ENCODE data around the gene ARHGAP6. TPM values are rescaled to one million over a fixed set of nuclear protein-coding genes. Genes with fewer than 3 reads are reported as not detected.
"Not testable (repeated sequence)": the region's sequence is repeated elsewhere in the genome, so short reads cannot be mapped to it uniquely, and the experiment has no call there.

Gene ARHGAP6
- total RNA-seq, 2 donors from 2014 or later: 0.07 to 0.14 TPM

DNA sequence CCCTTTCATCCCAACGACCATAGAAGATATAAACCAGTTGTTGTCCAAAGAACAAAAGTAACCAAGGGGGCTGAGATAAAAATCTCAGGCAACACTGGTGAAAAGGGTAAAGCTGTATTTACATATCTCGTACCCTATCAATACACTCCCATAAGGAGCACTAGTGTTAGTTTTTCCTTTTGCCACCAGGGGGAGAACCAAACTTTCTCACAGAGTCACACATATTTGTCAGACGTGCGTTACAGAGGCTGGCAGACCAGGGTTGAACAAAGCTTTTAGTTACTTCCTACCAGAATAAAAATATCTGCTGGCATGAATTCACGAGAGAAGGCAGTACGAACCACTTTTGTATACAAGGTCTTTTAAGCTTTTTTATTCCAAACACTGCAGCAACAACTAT, 284.3 kb downstream of the ARHGAP6 start:
- H3K36me3 Mint-ChIP-seq: no peaks in the 10 kb centered on the region
- no peak for ATAC-seq
- peaks cover 0 to 4% of the 10 kb centered on the region in 2 donors for H3K27me3 Mint-ChIP-seq
- no peaks in the 10 kb centered on the region for H3K9me3 Mint-ChIP-seq
- no peak for DNase-seq (ENCODE audit: low spot score)
- no peaks in the 10 kb centered on the region for H3K4me1 Mint-ChIP-seq (ENCODE audit: low read depth in 2 of 2)
- H3K27ac Mint-ChIP-seq: no peak overlapping the region
- no peak overlapping the region for H3K4me3 Mint-ChIP-seq

DNA sequence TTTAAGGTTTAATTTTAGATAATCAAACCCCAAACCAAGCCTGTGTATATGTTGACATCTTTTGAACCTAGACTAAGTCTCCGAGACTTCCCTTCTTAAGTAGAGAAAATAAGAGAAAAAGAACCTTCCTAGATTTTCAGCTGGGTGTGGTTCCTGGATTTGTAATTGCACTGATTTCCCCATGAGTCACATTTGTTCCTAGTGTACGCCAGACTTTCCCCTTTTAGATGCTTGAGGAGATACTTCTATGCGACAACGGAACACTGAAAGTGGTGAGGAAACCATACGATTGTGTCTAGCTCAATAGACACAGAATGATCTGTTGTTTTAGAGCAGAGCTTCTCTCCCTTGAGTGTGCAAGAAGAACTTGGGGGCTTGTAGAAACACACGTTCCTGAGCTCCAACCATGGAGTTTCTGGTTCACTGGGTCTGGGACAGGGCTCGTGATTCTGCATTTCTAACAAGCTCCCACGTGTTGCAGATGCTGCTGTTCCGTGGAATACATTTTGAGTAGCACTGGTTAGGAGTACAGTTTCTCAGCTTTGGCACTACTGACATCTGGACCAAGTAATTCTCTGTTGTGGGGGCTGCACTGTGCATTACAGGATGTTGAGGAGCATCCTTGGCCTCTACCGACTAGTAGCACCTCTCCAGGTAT, 285.4 kb downstream of the ARHGAP6 start:
- Mint-ChIP-seq H3K4me3 (no peak overlapping the region), H3K27me3 (peaks cover 0 to 5% of the 10 kb centered on the region in 2 donors), H3K9me3 (no peaks in the 10 kb centered on the region), H3K36me3 (no peaks in the 10 kb centered on the region), H3K27ac (no peak overlapping the region), H3K4me1 (ENCODE audit: low read depth in 2 of 2) (no peaks in the 10 kb centered on the region)
- ATAC-seq (no peak), DNase-seq (ENCODE audit: low spot score) (no peak)

DNA sequence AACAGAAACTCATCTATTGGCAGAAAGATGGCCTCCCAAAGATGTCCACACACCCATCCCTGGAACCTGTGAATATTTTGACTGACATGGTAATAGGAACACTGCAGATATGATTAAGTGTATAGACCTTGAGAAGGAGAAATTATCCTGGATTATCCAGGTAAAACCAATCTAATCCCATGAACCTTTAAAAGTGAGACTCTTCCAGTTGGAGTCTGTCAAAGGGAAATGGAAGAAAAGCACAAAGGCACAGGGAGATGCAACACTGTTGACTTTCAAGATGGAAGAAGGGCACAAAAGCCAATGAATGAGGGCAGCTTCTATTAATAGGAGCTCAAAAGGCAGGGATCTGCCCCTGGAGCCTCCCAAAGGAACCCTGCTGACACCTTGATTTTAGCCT, 289.6 kb downstream of the ARHGAP6 start:
- DNase-seq (ENCODE audit: low spot score): no peak
- peaks cover 0 to 8% of the 10 kb centered on the region in 2 donors for H3K27me3 Mint-ChIP-seq
- no peak overlapping the region for H3K4me3 Mint-ChIP-seq
- ATAC-seq: no peak
- H3K4me1 Mint-ChIP-seq (ENCODE audit: low read depth in 2 of 2): no peaks in the 10 kb centered on the region
- no peaks in the 10 kb centered on the region for H3K9me3 Mint-ChIP-seq
- H3K27ac Mint-ChIP-seq: no peak overlapping the region
- H3K36me3 Mint-ChIP-seq: no peaks in the 10 kb centered on the region

DNA sequence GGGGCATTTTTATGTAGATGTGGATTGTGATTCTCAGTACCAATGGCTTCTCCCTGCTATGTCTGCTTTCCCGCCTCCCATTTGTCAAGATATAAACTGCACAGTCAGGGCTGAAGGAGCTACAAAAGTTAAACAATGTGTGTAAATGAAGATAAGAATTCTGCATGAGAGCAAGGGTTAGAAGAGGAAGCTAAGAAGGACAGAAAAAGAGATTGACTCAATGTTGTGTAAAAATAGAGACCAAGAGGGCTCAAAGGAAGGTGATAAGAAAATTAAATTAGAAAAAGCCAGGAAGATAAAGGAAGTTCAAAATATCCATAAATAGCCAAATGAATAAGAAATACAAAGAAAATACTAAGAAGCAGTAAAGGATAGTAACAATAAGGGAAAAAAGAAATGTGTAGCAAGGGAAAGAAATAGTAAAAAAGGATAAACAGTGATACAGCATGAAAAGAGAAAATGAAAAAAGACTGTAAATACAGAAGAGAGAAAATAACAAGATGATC, 290.1 kb downstream of the ARHGAP6 start:
- ATAC-seq (no peak), DNase-seq (ENCODE audit: low spot score) (no peak)
- no peak overlapping the region for H3K4me3 Mint-ChIP-seq
- no peaks in the 10 kb centered on the region for H3K9me3 Mint-ChIP-seq
- H3K36me3 Mint-ChIP-seq: no peaks in the 10 kb centered on the region
- no peak overlapping the region for H3K27ac Mint-ChIP-seq
- peaks cover 0 to 8% of the 10 kb centered on the region in 2 donors for H3K27me3 Mint-ChIP-seq
- H3K4me1 Mint-ChIP-seq (ENCODE audit: low read depth in 2 of 2): no peaks in the 10 kb centered on the region

DNA sequence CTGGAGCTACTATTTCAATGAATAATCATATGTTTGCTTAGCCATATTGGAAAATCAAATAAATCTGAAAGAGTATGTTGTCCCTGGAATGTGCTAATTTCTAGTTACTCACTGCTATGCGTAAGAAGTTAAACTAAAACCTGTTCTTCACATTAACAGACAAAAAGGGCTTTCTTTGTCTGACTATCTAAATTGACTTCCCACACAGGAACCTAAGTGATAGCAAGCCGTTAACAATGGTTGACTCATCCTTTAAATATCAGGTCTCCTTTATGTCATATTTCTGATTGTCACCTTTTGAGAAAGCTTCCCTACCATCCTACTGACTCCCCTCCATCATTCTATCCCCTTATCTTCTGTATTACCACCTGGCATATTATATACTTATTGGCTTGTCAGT, 291.1 kb downstream of the ARHGAP6 start:
- Mint-ChIP-seq H3K36me3 (no peaks in the 10 kb centered on the region), H3K4me3 (no peak overlapping the region), H3K27me3 (peaks cover 0 to 8% of the 10 kb centered on the region in 2 donors), H3K9me3 (no peaks in the 10 kb centered on the region), H3K4me1 (ENCODE audit: low read depth in 2 of 2) (no peaks in the 10 kb centered on the region), H3K27ac (no peak overlapping the region)
- ATAC-seq (no peak), DNase-seq (ENCODE audit: low spot score) (no peak)

DNA sequence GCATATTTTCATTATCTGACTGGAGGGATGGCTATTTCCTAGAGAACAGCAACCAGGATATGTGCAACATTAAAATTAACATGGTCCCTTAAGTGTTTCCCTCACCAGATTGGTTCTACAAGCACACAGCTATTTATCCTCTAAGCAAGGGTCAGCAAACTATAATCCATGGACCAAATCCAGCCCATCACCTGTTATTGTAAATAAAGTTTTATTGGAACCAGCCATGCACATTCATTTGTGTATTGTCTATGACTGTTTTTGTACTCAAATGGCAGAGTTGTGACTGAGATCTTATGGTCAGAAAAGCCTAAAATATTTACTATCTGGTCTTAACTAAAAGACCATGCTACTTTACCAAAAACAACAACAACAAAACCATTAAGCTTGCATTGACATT, 294.6 kb downstream of the ARHGAP6 start:
- Mint-ChIP-seq H3K27me3 (peaks cover 0 to 5% of the 10 kb centered on the region in 2 donors), H3K9me3 (peaks cover 6% of the 10 kb centered on the region), H3K4me3 (no peak overlapping the region), H3K4me1 (ENCODE audit: low read depth in 2 of 2) (no peaks in the 10 kb centered on the region), H3K27ac (no peak overlapping the region), H3K36me3 (no peaks in the 10 kb centered on the region)
- ATAC-seq (no peak), DNase-seq (ENCODE audit: low spot score) (no peak)

DNA sequence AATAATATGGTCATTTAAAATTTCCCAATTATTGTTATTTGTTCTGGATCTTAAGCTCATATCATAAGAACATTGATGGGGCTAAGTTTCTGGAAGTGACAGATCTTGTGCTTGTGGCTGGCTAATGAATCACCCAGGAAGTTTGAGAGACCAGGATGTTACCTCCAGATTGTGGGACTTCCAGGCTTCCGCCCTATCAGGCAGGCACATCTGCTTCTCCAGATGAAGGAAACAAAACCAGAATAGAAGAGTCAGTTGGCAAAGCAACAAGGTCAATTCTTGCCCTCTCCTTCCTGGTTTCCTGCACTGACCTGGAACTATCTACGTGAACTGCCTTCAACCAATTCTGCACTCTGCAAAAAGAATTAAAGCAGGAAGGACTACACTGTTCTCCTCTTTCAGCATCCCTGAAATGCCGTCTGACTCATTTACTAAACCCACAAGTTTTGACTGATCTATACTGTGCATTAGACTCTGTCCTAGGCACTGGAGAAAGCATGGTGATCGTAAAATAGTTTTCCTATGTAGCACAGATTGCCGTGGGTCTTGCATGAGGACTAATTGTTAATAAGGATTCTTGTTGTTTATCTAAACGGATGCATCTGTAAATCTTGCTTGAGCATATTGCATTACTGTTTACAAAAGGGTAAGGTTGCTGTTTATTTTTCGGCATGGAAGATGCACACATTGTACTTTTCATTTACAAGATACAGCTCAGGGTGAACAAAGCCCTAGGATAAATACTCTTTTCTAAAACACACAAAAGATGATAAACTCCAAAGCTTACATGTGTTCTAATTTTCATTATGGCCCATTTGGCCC, 297.9 kb downstream of the ARHGAP6 start:
- no peaks in the 10 kb centered on the region for H3K27me3 Mint-ChIP-seq
- H3K4me1 Mint-ChIP-seq (ENCODE audit: low read depth in 2 of 2): no peaks in the 10 kb centered on the region
- ATAC-seq: no peak
- H3K27ac Mint-ChIP-seq: no peak overlapping the region
- no peak overlapping the region for H3K4me3 Mint-ChIP-seq
- DNase-seq (ENCODE audit: low spot score): no peak
- no peaks in the 10 kb centered on the region for H3K36me3 Mint-ChIP-seq
- H3K9me3 Mint-ChIP-seq: peaks cover 6% of the 10 kb centered on the region

DNA sequence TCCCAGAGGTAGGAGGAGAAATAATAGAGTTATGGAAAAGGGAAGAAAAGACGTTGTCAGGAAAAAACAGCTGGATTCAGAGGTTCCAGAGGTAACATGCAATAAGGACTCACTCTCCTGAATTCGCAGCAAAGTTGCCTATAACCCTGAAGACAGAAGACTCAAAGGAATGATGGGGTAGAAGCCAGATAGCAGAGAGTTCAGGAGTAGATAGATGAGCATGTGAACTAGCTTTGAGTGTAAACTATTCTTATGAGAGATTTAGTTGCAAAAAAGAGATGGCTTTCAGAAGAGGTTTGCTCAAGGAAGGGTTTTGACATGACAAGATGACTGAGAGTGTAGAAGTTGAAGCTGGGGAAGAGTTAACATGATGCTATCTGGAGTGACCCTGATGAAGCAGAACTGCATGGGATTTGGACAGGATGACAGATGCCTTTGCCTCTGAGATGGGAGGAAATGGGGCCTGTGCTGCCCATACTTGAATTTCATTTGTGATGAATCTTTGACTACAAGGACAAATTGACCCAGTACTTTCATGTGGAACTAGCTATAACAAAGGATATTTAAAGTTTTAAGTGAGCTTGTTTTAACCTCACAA, 298.6 kb downstream of the ARHGAP6 start:
- no peak overlapping the region for H3K27ac Mint-ChIP-seq
- H3K27me3 Mint-ChIP-seq: no peaks in the 10 kb centered on the region
- DNase-seq (ENCODE audit: low spot score) (no peak), ATAC-seq (no peak)
- peaks cover 6% of the 10 kb centered on the region for H3K9me3 Mint-ChIP-seq
- no peaks in the 10 kb centered on the region for H3K36me3 Mint-ChIP-seq
- no peaks in the 10 kb centered on the region for H3K4me1 Mint-ChIP-seq (ENCODE audit: low read depth in 2 of 2)
- H3K4me3 Mint-ChIP-seq: no peak overlapping the region

DNA sequence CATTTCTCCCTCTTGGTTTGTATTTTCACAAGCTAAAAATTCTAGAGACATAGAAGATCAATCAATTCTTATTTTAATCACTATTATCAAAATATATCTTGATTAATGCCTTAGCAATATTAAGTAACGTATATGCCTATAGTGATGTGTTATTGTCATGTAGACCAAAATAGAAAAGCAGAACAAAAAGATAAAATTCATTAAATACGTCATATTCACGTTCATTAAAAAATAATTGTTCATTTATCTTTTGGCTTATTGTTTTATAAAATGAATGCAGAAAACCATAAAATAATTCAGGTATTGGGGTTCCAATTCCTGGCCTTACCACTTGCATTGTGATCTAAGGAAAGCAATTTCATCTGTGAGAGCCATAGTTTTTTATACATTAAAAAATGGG, 300.3 kb downstream of the ARHGAP6 start:
- Mint-ChIP-seq H3K4me3 (no peak overlapping the region), H3K27ac (no peak overlapping the region), H3K36me3 (no peaks in the 10 kb centered on the region), H3K9me3 (peaks cover 6% of the 10 kb centered on the region), H3K4me1 (ENCODE audit: low read depth in 2 of 2) (no peaks in the 10 kb centered on the region), H3K27me3 (no peaks in the 10 kb centered on the region)
- DNase-seq (ENCODE audit: low spot score) (no peak), ATAC-seq (no peak)

DNA sequence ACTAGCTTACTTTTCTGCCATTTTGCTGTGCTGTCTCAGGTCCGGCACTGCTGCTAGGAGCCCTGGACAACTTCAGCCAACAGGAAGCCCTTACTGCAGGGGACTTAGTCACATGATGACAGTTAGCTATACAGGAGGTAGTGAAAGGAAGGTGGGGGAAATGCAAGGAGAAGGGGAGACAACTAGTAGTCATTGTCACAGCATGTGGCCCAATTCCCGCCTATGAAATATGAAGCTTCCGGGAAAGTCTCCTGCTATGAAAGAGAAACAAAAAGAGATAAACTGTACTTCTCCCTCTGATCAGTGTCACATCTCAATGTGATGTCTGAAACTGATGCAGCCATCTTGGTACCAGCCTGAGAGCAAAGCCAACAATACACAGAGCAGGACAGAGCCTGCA, 300.9 kb downstream of the ARHGAP6 start:
- H3K27me3 Mint-ChIP-seq: no peaks in the 10 kb centered on the region
- H3K4me3 Mint-ChIP-seq: no peak overlapping the region
- H3K9me3 Mint-ChIP-seq: peaks cover 6% of the 10 kb centered on the region
- H3K4me1 Mint-ChIP-seq (ENCODE audit: low read depth in 2 of 2): no peaks in the 10 kb centered on the region
- no peaks in the 10 kb centered on the region for H3K36me3 Mint-ChIP-seq
- H3K27ac Mint-ChIP-seq: no peak overlapping the region
- DNase-seq (ENCODE audit: low spot score) (no peak), ATAC-seq (no peak)

DNA sequence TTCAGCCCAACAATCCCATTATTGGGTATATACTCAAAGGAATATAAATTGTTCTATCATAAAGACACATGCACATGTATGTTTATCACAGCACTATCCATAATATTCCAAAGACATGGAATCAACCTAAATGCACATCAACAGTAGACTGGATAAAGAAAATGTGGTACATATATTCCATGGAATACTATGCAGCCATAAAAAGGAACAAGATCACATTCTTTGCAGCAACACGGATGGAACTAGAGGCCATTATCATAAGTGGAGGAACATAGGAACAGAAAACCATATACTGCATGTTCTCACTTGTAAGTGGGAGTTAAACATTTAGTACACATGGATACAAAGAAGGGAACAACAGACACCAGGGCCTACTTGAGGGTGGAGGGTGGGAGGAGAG, 301.9 kb downstream of the ARHGAP6 start:
- not testable (repeated sequence) for H3K4me1 Mint-ChIP-seq (ENCODE audit: low read depth in 2 of 2); H3K9me3 Mint-ChIP-seq; H3K4me3 Mint-ChIP-seq

DNA sequence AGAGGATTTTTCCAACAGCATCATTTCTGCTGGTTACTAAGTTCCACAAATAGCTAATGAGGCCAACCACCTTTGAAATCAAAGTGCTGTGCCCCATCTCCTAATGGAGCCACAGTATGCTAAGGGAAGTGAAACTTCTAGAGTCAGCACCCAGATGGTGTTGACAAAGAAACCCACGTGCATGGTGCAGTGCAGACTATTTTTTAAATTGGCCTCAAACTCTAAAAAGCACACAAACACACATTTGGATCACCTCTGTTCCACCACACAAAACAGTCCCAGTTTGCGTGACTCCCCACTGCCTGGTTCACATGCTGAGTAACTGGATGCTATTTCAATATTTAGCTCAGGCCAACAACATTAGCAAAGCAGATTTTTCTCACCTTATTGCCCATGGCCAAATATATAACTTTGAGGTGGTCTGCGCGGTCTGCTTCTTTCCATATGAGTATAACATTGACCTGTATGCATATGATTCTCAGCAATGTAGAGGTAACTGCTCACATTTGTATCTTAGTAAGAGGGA, 302.6 kb downstream of the ARHGAP6 start:
- Mint-ChIP-seq H3K36me3 (no peaks in the 10 kb centered on the region), H3K4me1 (ENCODE audit: low read depth in 2 of 2) (no peaks in the 10 kb centered on the region), H3K9me3 (peaks cover 6% of the 10 kb centered on the region), H3K4me3 (no peak overlapping the region), H3K27me3 (no peaks in the 10 kb centered on the region), H3K27ac (no peak overlapping the region)
- ATAC-seq (no peak), DNase-seq (ENCODE audit: low spot score) (no peak)

More for the DNA sequence above, 301.9 kb downstream of the ARHGAP6 start:
- H3K27me3 Mint-ChIP-seq; H3K27ac Mint-ChIP-seq; H3K36me3 Mint-ChIP-seq; ATAC-seq; DNase-seq (ENCODE audit: low spot score): not testable (repeated sequence)

DNA sequence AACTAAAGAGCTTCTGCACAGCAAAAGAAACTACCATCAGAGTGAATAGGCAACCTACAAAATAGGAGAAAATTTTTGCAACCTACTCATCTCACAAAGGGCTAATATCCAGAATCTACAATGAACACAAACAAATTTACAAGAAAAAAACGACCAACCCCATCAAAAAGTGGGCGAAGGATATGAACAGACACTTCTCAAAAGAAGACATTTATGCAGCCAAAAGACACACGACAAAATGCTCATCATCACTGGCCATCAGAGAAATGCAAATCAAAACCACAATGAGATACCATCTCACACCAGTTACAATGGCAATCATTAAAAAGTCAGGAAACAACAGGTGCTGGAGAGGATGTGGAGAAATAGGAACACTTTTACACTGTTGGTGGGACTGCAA, 304.1 kb downstream of the ARHGAP6 start:
- H3K27ac Mint-ChIP-seq; H3K9me3 Mint-ChIP-seq; H3K36me3 Mint-ChIP-seq; H3K4me3 Mint-ChIP-seq; H3K4me1 Mint-ChIP-seq (ENCODE audit: low read depth in 2 of 2); DNase-seq (ENCODE audit: low spot score); H3K27me3 Mint-ChIP-seq; ATAC-seq: not testable (repeated sequence)

DNA sequence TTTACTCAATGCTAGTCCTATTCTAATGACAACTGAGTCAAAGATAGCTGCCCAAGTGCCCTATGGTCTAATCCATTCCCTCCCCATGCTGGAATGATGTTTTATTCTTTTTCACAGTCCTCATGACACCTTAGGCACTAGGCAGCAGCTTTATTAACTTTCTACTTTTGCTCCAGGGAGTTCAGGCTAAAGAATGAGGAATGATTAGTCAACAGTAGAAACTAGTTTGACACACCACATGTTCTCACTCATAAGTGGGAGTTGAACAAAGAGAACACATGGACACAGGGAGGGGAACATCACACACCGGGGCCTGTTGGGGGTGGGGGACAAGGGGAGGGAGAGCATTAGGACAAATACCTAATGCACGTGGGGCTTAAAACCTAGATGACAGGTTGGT, 309.8 kb downstream of the ARHGAP6 start:
- H3K36me3 Mint-ChIP-seq; H3K9me3 Mint-ChIP-seq; H3K27ac Mint-ChIP-seq; H3K4me1 Mint-ChIP-seq (ENCODE audit: low read depth in 2 of 2); ATAC-seq; DNase-seq (ENCODE audit: low spot score); H3K4me3 Mint-ChIP-seq; H3K27me3 Mint-ChIP-seq: not testable (repeated sequence)
